ENCODE results near the gene RNASEH1. TPM values are rescaled to one million over a fixed set of nuclear protein-coding genes. Genes with fewer than 3 reads are reported as not detected.

Gene RNASEH1
- total and polyA plus RNA-seq, 2 donors from 2014 or later = 6.8 to 21.1 TPM

DNA sequence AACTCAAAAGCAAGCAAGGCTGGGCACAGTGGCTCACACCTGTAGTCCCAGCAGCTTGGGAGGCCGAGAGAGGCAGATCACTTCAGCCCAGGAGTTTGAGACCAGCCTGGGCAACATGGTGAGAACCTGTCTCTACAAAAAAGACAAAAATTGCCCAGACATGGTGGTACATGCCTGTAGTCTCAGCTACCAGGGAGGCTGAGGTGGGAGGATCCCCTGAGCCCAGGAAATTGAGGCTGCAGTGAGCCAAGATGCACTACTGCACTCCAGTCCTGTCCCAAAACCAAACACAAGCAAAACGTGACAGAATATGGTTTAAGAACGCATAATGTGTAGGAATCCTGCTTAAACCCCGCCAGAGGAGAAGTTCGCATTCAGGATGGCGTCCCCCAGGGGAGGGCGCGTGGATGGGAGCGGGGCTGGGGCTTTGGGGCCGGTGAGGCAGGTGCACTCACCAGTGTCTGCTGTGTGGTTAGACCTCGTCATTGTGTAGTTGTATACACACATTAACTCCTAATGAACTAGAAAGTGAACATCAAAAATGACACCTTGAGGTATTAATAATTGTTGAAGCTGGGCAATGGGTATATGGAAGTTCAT, 42.2 kb upstream of the RNASEH1 start:
- peaks cover 0 to 2% (median 0%) of the 10 kb centered on the region in 3 donors for H3K4me1 ChIP-seq (ENCODE audit: control insufficient read depth in 2 of 3, insufficient read depth in 2 of 3, low read depth in 1 of 3, low read length in 3 of 3)
- H3K4me3 ChIP-seq (ENCODE audit: low read length in 3 of 3) = no peak overlapping the region
- no peak overlapping the region for H3K9ac ChIP-seq (ENCODE audit: low read length in 3 of 3)
- no peaks in the 10 kb centered on the region for H3K9me3 ChIP-seq (ENCODE audit: control insufficient read depth in 2 of 3, insufficient read depth in 1 of 3, low read length in 3 of 3)
- TF ChIP-seq, protein P1, sequence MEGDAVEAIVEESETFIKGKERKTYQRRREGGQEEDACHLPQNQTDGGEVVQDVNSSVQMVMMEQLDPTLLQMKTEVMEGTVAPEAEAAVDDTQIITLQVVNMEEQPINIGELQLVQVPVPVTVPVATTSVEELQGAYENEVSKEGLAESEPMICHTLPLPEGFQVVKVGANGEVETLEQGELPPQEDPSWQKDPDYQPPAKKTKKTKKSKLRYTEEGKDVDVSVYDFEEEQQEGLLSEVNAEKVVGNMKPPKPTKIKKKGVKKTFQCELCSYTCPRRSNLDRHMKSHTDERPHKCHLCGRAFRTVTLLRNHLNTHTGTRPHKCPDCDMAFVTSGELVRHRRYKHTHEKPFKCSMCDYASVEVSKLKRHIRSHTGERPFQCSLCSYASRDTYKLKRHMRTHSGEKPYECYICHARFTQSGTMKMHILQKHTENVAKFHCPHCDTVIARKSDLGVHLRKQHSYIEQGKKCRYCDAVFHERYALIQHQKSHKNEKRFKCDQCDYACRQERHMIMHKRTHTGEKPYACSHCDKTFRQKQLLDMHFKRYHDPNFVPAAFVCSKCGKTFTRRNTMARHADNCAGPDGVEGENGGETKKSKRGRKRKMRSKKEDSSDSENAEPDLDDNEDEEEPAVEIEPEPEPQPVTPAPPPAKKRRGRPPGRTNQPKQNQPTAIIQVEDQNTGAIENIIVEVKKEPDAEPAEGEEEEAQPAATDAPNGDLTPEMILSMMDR (IDR thresholded peaks at IDR 0.05; ENCODE audit: borderline replicate concordance, extremely low read depth, insufficient read depth) = no peak
- FAIRE-seq (no peak), DNase-seq (no peak)
- no peaks in the 10 kb centered on the region for H3K36me3 ChIP-seq (ENCODE audit: control insufficient read depth in 2 of 3, insufficient read depth in 3 of 3, low read length in 3 of 3)
- intact Hi-C loops (cut with DNase I) = no loop called here
- H3K27me3 ChIP-seq (ENCODE audit: control insufficient read depth, insufficient read depth, low read length) = no peaks in the 10 kb centered on the region
- H3K27ac ChIP-seq (ENCODE audit: low read depth in 2 of 2, low read length in 2 of 2) = no peak overlapping the region

DNA sequence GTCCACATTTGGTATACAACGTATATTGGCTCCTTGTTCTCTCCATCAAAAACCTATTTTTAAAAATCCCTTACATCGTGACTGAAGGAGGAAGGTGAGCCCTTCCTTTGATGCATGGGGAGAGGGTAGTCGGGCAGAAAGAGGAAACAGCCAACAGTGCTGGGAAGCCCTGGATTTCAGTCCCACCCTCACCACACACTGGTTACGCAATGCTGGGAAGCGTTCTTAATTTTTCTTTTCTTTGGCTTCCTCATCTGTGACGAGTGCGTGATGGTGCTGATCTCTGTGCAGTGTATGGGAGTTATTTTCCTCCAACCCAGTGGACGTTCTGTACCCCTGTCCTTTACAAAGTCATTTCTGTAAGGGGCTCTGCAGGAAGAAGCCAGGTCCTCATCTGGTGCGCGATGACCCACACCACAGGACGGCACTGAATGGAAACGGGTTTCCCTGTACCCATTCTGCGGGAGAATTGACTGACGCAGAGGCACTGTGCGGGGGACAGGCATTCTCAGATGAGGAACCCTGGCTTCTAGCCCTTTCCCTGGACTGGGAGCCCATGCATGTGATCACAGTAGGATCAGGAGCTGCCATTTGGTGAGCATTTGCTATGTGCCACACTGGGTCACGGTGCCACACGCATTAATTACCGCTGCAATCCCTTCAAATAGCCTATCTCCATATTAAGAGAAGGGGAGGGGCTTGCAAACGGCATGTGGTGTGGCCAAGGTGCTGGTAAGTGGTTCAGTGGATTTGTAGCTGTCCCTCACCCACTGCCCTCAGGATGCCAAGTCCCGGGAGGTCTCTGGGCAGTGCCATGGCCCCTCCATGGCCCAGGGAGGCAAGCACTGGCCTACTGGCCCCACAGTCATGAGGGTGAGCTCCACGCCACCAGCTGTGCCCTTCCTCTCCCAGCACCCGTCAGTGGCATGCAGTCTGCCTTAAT, 41.0 kb upstream of the RNASEH1 start:
- peaks cover 0 to 1% (median 0%) of the 10 kb centered on the region in 3 donors for H3K4me1 ChIP-seq (ENCODE audit: control insufficient read depth in 2 of 3, insufficient read depth in 2 of 3, low read depth in 1 of 3, low read length in 3 of 3)
- DNase-seq (no peak), FAIRE-seq (no peak)
- no peak overlapping the region for H3K27ac ChIP-seq (ENCODE audit: low read depth in 2 of 2, low read length in 2 of 2)
- intact Hi-C loops (cut with DNase I) = no loop called here
- H3K9ac ChIP-seq (ENCODE audit: low read length in 3 of 3) = no peak overlapping the region
- H3K36me3 ChIP-seq (ENCODE audit: control insufficient read depth in 2 of 3, insufficient read depth in 3 of 3, low read length in 3 of 3) = no peaks in the 10 kb centered on the region
- H3K4me3 ChIP-seq (ENCODE audit: low read length in 3 of 3) = no peak overlapping the region
- TF ChIP-seq, protein P1 (IDR thresholded peaks at IDR 0.05; ENCODE audit: borderline replicate concordance, extremely low read depth, insufficient read depth) = no peak
- no peaks in the 10 kb centered on the region for H3K9me3 ChIP-seq (ENCODE audit: control insufficient read depth in 2 of 3, insufficient read depth in 1 of 3, low read length in 3 of 3)
- no peaks in the 10 kb centered on the region for H3K27me3 ChIP-seq (ENCODE audit: control insufficient read depth, insufficient read depth, low read length)

DNA sequence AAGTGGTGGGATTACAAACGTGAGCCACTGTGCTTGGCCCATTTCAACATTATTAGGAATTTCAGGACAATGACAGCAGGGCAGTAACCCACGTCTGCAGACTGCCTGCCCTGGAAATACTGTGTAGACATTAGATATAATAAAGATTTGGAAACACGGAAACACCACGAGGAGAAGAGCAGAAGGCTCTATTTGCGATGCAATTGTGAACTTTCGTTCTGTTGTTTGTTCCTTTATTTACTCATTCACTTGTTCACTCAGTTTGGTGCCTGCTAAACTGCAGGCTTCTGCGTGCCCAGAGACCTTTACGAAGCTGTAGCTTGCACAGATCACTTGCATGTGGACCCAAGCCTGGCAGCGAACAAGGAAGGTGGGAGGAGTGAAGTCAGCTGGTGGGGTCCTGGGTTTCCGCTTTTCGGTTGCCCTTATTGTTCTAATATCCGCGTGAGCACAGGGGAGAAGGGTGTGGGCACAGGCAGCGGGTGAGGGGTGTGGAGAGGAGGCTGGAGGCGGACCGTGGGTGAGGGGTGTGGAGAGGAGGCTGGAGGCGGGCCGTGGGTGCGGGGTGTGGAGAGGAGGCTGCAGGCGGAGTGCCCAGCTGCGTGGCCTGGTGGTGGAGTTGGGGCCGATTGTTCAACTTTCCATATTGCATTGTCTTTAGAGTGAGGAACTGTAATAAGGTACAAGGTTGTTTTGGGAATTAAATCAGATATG, 40.2 kb upstream of the RNASEH1 start:
- no peaks in the 10 kb centered on the region for H3K9me3 ChIP-seq (ENCODE audit: control insufficient read depth in 2 of 3, insufficient read depth in 1 of 3, low read length in 3 of 3)
- no peaks in the 10 kb centered on the region for H3K36me3 ChIP-seq (ENCODE audit: control insufficient read depth in 2 of 3, insufficient read depth in 3 of 3, low read length in 3 of 3)
- DNase-seq = peak in 1 of 5 donors; percentile 72
- H3K9ac ChIP-seq (ENCODE audit: low read length in 3 of 3) = no peak overlapping the region
- no peaks in the 10 kb centered on the region for H3K4me1 ChIP-seq (ENCODE audit: control insufficient read depth in 2 of 3, insufficient read depth in 2 of 3, low read depth in 1 of 3, low read length in 3 of 3)
- TF ChIP-seq, protein P1 (IDR thresholded peaks at IDR 0.05; ENCODE audit: borderline replicate concordance, extremely low read depth, insufficient read depth) = no peak
- FAIRE-seq = no peak
- H3K4me3 ChIP-seq (ENCODE audit: low read length in 3 of 3) = no peak overlapping the region
- intact Hi-C loops (cut with DNase I) = no loop called here
- H3K27ac ChIP-seq (ENCODE audit: low read depth in 2 of 2, low read length in 2 of 2) = no peak overlapping the region
- no peaks in the 10 kb centered on the region for H3K27me3 ChIP-seq (ENCODE audit: control insufficient read depth, insufficient read depth, low read length)

Data from kidney (tissue), 14 donors.